ENCODE results near the gene USP33. TPM values are rescaled to one million over a fixed set of nuclear protein-coding genes. Genes with fewer than 3 reads are reported as not detected.

USP33 gene
- total RNA-seq, 2 experiments from 2014 or later: 35.8 to 36.2 TPM

DNA sequence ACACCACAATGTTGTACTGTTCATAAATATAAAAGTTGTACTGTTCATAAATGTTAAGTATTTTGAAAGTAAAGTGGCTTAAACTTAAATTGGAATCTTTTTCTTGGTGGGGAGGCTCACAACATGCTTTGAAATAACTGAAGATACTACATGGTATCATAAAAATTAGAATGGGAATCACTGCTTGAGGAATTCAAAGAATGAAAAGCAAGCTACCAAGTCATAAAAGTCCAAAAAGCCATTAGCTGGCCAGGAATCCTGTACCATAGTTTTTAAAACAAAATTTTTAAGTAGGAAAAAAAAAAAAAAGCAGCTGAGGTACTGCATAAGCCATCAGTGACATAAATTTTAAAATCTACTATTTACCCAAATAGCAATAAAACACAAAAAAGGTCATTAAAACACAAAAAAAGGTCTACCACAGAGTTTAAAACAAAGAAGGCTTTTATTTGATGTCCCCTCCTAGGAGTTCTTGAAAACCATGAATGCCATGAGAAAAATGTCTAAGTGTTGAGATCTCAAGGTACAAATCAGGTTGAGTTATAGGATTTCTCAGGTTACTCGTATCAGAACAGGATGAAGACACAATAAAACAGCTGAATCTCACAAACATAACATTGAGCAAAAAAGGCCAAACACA lies 85.8 kb downstream of the USP33 start:
- Mint-ChIP-seq H3K36me3 (ENCODE audit: low read depth) (peaks cover 9% of the 10 kb centered on the region), H3K9me3 (no peaks in the 10 kb centered on the region), H3K27ac (no peak overlapping the region), H3K4me3 (no peak overlapping the region), H3K4me1 (ENCODE audit: low read depth) (peaks cover 75% of the 10 kb centered on the region), H3K27me3 (no peaks in the 10 kb centered on the region)
- TF ChIP-seq, protein P1, sequence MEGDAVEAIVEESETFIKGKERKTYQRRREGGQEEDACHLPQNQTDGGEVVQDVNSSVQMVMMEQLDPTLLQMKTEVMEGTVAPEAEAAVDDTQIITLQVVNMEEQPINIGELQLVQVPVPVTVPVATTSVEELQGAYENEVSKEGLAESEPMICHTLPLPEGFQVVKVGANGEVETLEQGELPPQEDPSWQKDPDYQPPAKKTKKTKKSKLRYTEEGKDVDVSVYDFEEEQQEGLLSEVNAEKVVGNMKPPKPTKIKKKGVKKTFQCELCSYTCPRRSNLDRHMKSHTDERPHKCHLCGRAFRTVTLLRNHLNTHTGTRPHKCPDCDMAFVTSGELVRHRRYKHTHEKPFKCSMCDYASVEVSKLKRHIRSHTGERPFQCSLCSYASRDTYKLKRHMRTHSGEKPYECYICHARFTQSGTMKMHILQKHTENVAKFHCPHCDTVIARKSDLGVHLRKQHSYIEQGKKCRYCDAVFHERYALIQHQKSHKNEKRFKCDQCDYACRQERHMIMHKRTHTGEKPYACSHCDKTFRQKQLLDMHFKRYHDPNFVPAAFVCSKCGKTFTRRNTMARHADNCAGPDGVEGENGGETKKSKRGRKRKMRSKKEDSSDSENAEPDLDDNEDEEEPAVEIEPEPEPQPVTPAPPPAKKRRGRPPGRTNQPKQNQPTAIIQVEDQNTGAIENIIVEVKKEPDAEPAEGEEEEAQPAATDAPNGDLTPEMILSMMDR (IDR thresholded peaks at IDR 0.05): no peak
- ATAC-seq: no peak
- intact Hi-C loops (cut with micrococcal nuclease): no loop called here
- DNase-seq: no peak
- CTCF ChIA-PET: interaction anchor here (1.4 to 1.5 kb wide), 2 partner anchors 9 to 14 kb away, joined by 4 read pairs; no protein-coding TSS in a partner anchor
- POLR2A ChIA-PET: interaction anchor here (0.6 kb wide), 1 partner anchor 151 kb away, joined by 3 read pairs; no protein-coding TSS in a partner anchor

GRCh38 chr1:77673030-77673429 lies 86.6 kb downstream of the USP33 start:
- H3K36me3 Mint-ChIP-seq (ENCODE audit: low read depth): peaks cover 5% of the 10 kb centered on the region
- TF ChIP-seq, protein P1 (IDR thresholded peaks at IDR 0.05): no peak
- H3K9me3 Mint-ChIP-seq: no peaks in the 10 kb centered on the region
- H3K4me1 Mint-ChIP-seq (ENCODE audit: low read depth): peaks cover 74% of the 10 kb centered on the region
- H3K27me3 Mint-ChIP-seq: no peaks in the 10 kb centered on the region
- no peak overlapping the region for H3K4me3 Mint-ChIP-seq
- DNase-seq (no peak), ATAC-seq (no peak)
- POLR2A ChIA-PET: interaction anchor here (0.6 to 1.3 kb wide), 2 partner anchors 9 to 152 kb away, joined by 3 to 5 read pairs; partner anchors contain the start of gene ZZZ3
- intact Hi-C loops (cut with micrococcal nuclease): no loop called here
- CTCF ChIA-PET: interaction anchor here (1.4 to 1.5 kb wide), 2 partner anchors 10 to 13 kb away, joined by 4 read pairs; no protein-coding TSS in a partner anchor
- H3K27ac Mint-ChIP-seq: no peak overlapping the region

- no peak overlapping the region for H3K27ac Mint-ChIP-seq
- POLR2A ChIA-PET: interaction anchor here (1.3 kb wide), 1 partner anchor 10 kb away, joined by 5 read pairs; the partner anchor contains the start of gene ZZZ3
- H3K4me1 Mint-ChIP-seq (ENCODE audit: low read depth): peaks cover 73% of the 10 kb centered on the region
These were observed 87.3 kb downstream of the USP33 start for GRCh38 chr1:77672374-77672773.

GRCh38 chr1:77671836-77672235 lies 87.8 kb downstream of the USP33 start:
- peaks cover 73% of the 10 kb centered on the region for H3K4me1 Mint-ChIP-seq (ENCODE audit: low read depth)
- TF ChIP-seq, protein P1 (IDR thresholded peaks at IDR 0.05): no peak
- H3K9me3 Mint-ChIP-seq: no peaks in the 10 kb centered on the region
- H3K36me3 Mint-ChIP-seq (ENCODE audit: low read depth): peaks cover 5% of the 10 kb centered on the region
- no peak for ATAC-seq
- H3K27me3 Mint-ChIP-seq: no peaks in the 10 kb centered on the region
- DNase-seq: no peak
- intact Hi-C loops (cut with micrococcal nuclease): no loop called here
- H3K4me3 Mint-ChIP-seq: peak overlapping the region; percentile 38
- ChIA-PET POLR2A (interaction anchor here (1.3 kb wide), 1 partner anchor 11 kb away, joined by 5 read pairs; the partner anchor contains the start of gene ZZZ3), CTCF (no interaction called here)
- H3K27ac Mint-ChIP-seq: no peak overlapping the region

More at GRCh38 chr1:77672374-77672773, 87.3 kb downstream of the USP33 start:
- Mint-ChIP-seq H3K9me3 (no peaks in the 10 kb centered on the region), H3K36me3 (ENCODE audit: low read depth) (peaks cover 5% of the 10 kb centered on the region), H3K27me3 (no peaks in the 10 kb centered on the region), H3K4me3 (no peak overlapping the region)
- intact Hi-C loops (cut with micrococcal nuclease): no loop called here
- DNase-seq (no peak), ATAC-seq (peak; percentile 41)
- TF ChIP-seq, protein P1 (IDR thresholded peaks at IDR 0.05): no peak
- CTCF ChIA-PET: interaction anchor here (1.4 kb wide), 1 partner anchor 13 kb away, joined by 4 read pairs; no protein-coding TSS in a partner anchor

GRCh38 chr1:77670330-77670729 lies 89.3 kb downstream of the USP33 start:
- no peak for ATAC-seq
- Mint-ChIP-seq H3K27me3 (no peaks in the 10 kb centered on the region), H3K27ac (no peak overlapping the region), H3K36me3 (ENCODE audit: low read depth) (peaks cover 2% of the 10 kb centered on the region), H3K4me3 (no peak overlapping the region), H3K9me3 (no peaks in the 10 kb centered on the region), H3K4me1 (ENCODE audit: low read depth) (peaks cover 72% of the 10 kb centered on the region)
- ChIA-PET CTCF (interaction anchor here (0.6 to 1.0 kb wide), 2 partner anchors 8 to 234 kb away, joined by 3 read pairs; no protein-coding TSS in a partner anchor), POLR2A (interaction anchor here (0.7 kb wide), 2 partner anchors 11 to 12 kb away, joined by 3 to 5 read pairs; partner anchors contain the start of gene ZZZ3)
- intact Hi-C loops (cut with micrococcal nuclease): no loop called here
- no peak for DNase-seq
- TF ChIP-seq, protein P1 (IDR thresholded peaks at IDR 0.05): no peak

Data from activated CD8-positive, alpha-beta T cell treated with anti-CD3 and anti-CD28 coated beads for 36 hours (primary cell).